Measurements from ENCODE around the gene TRPM3.
"Not testable (repeated sequence)": the region's sequence is repeated elsewhere in the genome, so short reads cannot be mapped to it uniquely, and the experiment has no call there.

TRPM3 gene

GRCh38 chr9:70724794-70725193 lies 396.6 kb downstream of the TRPM3 start:
- not testable (repeated sequence) for DNase-seq

- DNase-seq: not testable (repeated sequence)
Measured at GRCh38 chr9:70724025-70724424, 397.4 kb downstream of the TRPM3 start.

DNA sequence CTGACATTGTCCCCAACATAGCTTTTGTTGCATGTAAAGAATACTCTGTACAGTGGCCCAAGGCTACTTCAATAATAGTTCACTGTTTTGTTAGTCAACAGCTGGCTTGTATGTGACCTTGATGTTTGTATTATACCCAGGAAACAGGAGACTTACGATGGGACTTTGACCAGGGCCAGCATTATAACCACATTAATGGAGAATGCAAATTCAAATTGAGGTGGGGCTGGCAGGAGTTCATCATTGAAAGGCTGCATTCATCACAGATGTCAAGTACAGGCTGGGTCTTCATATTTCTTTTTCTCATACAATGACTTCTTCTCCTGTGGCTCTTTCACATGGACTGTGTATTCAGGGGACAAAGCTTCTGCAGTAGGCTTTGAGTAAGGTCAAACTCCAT lies 414.6 kb downstream of the TRPM3 start:
- not testable (repeated sequence) for DNase-seq

- DNase-seq: no peak
Measured at GRCh38 chr9:70701163-70701562, 420.3 kb downstream of the TRPM3 start.

DNA sequence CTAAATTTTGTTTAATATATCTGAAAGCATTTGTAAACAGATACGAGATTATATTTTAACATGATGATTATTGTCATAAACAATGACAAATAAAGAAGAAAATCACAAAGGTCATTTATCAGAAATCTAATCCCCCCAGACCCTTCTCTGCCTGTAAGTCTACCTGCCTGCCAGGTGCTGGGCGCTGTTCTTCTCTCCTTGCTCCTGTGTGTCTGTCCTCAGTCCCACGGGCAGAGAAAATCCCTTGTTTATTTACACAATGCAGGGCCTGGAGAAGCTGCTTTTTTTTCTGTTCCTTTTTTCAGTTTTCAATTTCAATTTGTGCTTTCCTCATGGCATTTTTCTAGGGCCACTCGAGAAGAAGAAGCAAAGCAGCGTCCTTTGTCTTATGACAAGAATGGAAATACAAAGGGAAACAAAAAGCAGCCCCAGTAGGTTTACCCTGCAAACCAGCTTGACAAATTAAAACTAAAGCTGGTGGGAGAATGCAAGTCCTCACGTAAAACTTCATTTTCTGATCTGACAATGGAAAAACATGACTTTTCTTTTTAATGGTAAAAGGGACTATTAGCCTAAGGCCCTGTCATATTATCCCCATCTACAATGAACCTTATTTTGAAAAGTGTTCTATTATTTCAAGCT lies 424.6 kb downstream of the TRPM3 start:
- DNase-seq: no peak

- DNase-seq: no peak
Measured at GRCh38 chr9:70694758-70695157, 426.7 kb downstream of the TRPM3 start.

DNA sequence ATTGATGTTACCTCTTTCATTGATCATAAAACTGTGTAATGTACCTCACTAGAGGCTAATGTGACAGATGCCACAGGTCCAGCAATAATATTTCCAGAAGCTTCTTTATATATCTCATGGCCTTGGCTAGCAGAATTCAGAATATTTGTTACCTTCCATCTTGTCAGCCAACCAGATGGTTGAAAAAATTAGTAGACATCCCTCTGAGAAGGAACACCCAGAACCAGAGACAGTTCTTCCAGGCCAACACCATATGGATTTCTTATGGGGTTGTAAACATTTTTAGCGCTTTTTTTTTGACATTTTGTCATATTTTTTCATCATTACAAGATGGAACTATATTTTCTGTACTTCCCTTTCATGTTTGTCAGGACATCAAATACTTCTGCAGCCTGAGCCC lies 428.2 kb downstream of the TRPM3 start:
- no peak for DNase-seq

- DNase-seq: no peak
Measured at GRCh38 chr9:70692431-70692830, 429.0 kb downstream of the TRPM3 start.

- no peak for DNase-seq
Measured at GRCh38 chr9:70688704-70689103, 432.7 kb downstream of the TRPM3 start.

DNA sequence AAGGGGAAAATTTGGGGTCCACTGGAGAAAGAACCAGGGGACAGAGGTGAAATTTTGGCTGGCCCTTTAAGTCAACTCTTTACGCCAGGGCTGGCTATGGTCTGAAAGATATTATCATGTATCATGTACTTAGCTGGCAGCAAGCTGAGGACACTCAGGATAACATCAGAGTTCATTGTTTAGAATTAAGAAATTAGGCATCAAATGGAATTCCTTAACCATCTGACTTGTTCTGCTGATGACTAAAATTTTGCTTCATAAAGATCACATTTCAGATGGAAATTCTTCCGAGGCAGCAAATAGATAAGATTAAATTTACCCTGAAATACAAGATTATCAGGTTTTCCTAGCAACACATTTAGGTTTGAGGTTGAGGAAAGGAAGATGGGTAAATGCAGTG lies 437.6 kb downstream of the TRPM3 start:
- DNase-seq: no peak

- DNase-seq: no peak
Measured at GRCh38 chr9:70682298-70682697, 439.1 kb downstream of the TRPM3 start.

- no peak for DNase-seq
Measured at GRCh38 chr9:70679845-70680244, 441.6 kb downstream of the TRPM3 start.

DNA sequence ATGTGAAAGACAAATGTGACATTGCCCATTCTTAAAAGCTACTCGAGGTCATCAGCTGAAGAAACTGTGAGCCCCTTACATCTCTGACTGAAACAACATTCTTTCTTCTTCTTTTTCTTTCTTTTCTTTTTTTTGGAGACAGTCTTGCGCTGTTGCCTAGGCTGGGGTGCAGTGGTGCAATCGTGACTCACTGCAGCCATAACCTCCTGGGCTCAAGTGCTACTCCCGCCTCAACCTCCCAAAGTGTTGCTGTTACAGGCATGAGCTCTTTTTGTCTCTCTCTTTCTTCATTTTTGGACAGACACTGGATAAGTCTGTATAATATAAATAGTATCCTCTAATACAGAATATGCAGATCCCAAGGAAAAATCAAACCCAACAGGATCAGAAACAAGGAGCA lies 443.3 kb downstream of the TRPM3 start:
- DNase-seq: no peak

DNA sequence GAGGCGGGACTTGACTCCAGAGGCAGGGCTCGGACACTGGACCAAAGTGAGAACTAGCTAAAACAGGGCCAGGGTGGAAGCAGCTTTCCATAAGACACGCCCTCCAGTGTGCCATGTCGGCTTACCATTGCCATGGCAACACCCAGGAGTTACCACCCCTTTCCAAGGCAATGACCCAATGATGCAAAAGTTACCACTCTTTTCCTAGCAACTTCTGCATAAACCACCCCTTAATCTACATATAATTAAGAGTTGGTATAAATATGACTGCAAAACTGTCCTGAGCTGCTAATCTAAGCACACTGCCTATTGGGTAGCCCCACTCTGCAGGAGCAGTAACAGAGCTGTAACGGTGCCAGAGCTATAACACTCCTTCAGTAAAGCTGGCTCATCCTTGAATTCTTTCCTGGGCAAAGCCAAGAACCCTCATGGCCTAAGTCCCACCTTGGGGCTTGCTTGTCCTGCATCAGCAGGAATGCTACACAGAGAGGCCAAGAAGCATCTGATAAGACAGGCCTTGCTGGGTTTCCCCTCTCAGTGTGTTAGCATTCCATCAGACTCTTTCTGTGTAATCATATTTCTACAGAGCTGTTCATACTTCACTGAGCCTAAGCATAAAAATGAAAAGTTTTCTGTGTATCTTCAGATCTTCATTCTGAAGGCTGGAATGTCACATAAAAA lies 444.2 kb downstream of the TRPM3 start:
- DNase-seq: no peak

- no peak for DNase-seq
Measured at GRCh38 chr9:70675868-70676370, 445.5 kb downstream of the TRPM3 start.

GRCh38 chr9:70673844-70674243 lies 447.6 kb downstream of the TRPM3 start:
- DNase-seq: no peak

GRCh38 chr9:70672161-70672649 lies 449.2 kb downstream of the TRPM3 start:
- DNase-seq: peak; percentile 8

DNA sequence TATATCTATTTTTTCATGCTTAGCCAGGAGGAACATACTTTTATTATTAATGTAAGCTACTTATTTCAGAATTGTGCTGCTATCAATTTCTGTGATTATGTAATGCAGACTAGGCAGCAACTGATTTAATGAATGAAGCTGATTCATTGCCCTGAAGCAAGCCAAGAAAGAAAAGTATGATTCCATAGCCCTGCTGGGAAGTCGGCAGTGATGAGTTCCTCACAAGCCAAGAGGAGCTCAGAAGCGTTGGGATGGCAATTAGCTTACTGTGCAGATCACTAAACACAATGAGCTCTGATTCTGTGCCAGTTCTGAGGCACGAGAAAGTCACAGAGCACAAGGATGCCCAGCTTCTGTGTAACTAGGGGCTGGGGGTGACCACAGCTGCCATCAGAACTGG lies 452.7 kb downstream of the TRPM3 start:
- no peak for DNase-seq

DNA sequence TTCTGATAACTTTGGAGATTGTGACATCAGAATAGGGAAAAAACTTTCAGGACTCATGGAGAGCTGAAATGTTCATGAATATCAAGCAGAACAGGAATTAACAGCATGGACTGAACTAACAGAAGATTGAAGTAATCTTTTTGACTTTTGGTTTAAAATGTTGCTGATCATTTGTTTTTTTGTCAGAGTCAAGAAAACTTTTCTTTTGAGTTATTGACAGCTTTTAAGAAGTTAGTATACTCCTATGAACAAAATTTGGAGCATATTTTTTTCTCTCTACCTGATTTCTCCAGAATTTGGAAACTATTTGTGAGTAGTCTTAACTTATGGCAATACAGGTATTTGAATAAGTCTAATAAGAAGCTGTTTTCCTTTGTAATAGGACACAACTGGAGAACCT lies 462.7 kb downstream of the TRPM3 start:
- no peak for DNase-seq

DNA sequence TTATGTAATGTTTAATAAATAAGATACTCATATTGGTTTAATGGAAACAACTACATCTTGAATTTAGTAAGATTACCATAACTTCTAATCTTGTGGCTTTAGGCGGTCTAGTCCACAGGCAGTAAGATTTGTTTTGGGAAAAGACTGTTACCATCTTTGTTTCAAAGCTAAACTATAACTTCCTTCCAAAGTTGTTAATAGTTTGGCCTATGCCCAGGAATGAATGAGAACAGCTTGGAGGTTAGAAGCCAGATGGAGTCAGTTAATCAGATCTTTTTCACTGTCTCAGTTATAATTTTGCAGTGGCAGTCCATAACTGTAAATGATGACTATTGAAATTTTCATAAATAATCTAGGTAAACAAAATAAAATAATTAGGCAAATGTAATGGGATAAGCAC lies 465.1 kb downstream of the TRPM3 start:
- DNase-seq: no peak

DNA sequence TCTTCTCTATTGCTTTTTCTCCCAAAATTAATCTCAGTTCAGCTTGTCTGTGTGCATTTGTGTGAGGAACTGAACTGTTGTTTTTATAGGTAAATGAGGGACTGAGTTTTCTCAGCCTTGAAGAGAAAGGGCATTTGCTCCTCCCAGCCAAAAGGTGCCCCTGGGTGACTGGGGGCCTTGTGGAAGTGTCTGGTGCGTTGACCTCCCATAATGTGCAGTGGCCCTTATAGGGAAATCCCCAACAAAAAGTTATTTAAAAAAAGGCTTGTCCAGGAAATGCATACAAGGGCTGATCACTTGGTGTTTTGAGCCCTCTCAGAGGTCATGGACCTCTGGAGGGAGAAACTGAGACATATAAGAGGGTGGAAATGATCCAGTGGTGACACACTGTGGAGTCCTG lies 467.3 kb downstream of the TRPM3 start:
- no peak for DNase-seq

DNA sequence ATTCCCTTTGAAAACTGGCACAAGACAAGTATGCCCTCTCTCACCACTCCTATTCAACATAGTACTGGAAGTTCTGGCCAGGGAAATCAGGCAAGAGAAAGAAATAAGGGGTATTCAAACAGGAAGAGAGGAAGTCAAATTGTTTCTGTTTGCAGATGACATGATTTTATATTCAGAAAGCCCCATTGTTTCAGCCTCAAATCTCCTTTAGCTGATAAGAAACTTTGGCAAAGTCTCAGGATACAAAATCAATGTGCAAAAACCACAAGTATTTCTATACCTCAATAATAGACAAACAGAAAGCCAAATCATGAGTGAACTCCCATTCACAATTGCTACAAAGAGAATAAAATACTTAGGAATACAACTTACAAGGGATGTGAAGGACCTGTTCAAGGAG lies 476.8 kb downstream of the TRPM3 start:
- not testable (repeated sequence) for DNase-seq

DNA sequence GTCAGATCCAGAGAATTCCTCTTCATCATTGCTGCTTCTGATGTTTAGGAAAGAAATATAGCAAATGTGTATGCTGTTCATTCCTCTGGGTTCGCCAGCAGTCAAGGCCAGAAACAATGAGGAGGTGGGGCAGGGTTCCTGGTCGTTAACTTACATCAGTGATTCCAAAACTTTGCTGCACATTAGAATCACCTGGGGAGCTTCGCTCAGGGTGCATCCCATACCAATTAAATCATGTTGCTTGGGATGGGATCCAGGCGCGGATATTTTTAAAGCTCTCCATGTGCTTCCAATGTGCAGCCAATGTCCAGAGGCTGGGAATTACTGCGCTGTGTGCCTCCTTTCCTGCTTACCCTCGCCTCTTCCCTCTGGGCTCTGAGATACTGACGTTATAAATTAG lies 479.1 kb downstream of the TRPM3 start:
- no peak for DNase-seq

- DNase-seq: no peak
Measured at GRCh38 chr9:70641631-70642030, 479.8 kb downstream of the TRPM3 start.

- DNase-seq: no peak
Measured at GRCh38 chr9:70641031-70641430, 480.4 kb downstream of the TRPM3 start.
